Measurements from ENCODE around the gene HSDL1.

HSDL1 gene

DNA sequence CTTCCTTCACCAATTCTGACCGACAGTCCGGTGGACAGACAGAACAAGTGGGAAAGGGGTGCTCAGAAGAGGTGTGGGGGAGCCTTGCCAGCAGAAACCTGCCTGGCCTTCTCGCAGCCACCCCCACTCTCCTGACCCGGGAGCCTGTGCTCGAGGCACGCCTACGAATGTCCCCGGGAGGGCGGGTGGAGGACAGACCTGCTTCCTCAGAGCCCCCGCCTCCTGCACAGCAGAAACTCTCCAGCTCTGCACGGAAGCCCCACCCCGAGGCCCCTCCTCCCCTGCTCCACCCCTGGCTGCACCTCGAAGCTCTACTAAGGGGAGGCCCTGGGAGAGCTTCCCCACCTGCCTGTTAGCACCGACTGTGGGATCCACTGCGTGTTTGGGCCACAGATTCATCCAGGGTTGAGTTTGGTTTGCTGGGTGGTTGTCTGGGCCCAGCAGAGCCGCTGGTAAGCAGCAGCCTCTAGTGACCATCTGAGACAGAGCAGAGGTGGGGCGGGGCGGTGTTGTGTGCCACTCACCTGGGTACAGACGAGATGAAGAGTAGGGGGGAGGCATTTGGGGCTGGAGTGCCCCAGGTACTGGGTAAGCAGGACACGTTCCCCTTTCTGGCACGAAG, 35.7 kb upstream of the HSDL1 start:
- H3K36me3 Mint-ChIP-seq (ENCODE audit: low read depth), result peaks cover 16% of the 10 kb centered on the region
- H3K4me3 Mint-ChIP-seq, result no peak overlapping the region
- no peak overlapping the region for H3K27ac Mint-ChIP-seq
- peaks cover 5% of the 10 kb centered on the region for H3K4me1 Mint-ChIP-seq (ENCODE audit: low read depth)
- no peak for DNase-seq (ENCODE audit: low spot score)
- no peaks in the 10 kb centered on the region for H3K9me3 Mint-ChIP-seq
- no peaks in the 10 kb centered on the region for H3K27me3 Mint-ChIP-seq (ENCODE audit: low read depth)

DNA sequence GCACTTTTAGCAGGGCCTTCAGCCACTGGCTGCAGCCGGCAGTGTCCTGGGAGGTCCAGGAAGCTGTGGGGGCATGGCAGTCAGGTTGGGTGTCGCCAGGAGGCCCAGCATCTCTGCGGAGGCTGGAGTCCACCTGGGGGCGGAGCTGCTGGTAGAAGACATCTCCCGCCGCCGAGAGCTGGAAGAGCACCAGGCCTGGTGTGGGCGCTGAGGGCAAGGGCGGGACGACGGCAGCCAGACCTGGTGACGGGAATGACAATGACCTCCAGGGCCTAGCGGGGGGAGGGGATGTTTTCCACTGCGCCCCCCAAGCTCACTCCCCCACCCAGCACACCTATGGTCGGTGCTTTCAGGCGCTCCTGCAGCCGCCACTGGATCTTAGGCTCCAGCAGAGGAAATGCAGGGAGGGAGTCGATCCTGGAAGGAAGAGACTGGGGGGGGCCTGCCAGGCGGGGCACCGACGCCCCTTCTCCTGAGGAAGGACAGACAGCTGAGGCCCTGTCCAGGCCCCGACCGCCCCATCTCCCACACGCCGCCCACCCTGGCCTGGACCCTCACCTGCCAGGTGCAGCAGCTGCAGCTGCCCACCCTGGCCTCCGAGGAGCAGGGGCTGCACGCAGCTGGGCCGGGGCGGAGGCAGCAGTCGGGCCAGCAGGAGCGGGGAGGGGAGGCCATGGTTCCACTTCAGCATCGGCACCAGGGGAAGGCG, 34.8 kb upstream of the HSDL1 start:
- Mint-ChIP-seq H3K27ac (no peak overlapping the region), H3K9me3 (no peaks in the 10 kb centered on the region), H3K27me3 (ENCODE audit: low read depth) (no peaks in the 10 kb centered on the region), H3K36me3 (ENCODE audit: low read depth) (peaks cover 16% of the 10 kb centered on the region), H3K4me3 (no peak overlapping the region), H3K4me1 (ENCODE audit: low read depth) (peaks cover 3% of the 10 kb centered on the region)
- DNase-seq (ENCODE audit: low spot score), result no peak

DNA sequence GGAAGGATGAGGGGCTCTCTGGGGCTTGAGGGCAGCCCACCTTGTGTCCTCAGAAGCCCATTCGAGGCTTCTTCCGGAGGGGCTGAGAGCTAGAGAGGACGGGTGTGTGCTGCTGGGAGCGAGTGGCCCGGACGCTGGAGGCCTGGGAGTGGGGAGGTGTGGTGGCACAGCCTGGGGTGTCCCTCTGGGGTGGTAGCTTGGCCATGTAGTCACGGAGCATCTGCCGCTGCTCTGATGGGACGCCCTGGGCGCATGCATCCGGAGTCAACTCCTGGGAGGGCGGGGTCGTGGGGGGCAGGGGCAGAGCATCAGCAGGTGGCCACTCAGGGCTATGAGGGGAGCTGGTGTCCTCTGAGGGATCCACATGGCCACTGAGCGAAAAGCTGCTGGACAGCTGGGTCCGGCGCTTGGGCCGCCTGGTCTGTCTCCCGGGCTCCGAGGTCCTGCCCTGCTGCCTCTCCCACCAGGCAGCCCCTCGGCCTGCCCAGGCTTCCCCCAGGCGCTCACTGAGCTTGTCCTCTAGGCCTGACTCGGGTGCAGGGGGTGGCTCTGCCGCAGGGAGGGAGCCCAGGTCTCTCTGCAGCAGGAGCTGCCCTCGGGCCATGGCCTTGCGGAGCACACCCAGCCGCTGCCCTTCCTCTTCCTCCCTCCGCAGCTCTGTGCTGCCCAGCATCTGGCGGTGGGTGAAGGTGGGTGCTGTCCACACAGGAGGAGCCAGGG, 34.1 kb upstream of the HSDL1 start:
- Mint-ChIP-seq H3K4me3 (no peak overlapping the region), H3K36me3 (ENCODE audit: low read depth) (peaks cover 11% of the 10 kb centered on the region), H3K27me3 (ENCODE audit: low read depth) (no peaks in the 10 kb centered on the region), H3K27ac (no peak overlapping the region), H3K4me1 (ENCODE audit: low read depth) (peaks cover 3% of the 10 kb centered on the region), H3K9me3 (no peaks in the 10 kb centered on the region)
- no peak for DNase-seq (ENCODE audit: low spot score)

DNA sequence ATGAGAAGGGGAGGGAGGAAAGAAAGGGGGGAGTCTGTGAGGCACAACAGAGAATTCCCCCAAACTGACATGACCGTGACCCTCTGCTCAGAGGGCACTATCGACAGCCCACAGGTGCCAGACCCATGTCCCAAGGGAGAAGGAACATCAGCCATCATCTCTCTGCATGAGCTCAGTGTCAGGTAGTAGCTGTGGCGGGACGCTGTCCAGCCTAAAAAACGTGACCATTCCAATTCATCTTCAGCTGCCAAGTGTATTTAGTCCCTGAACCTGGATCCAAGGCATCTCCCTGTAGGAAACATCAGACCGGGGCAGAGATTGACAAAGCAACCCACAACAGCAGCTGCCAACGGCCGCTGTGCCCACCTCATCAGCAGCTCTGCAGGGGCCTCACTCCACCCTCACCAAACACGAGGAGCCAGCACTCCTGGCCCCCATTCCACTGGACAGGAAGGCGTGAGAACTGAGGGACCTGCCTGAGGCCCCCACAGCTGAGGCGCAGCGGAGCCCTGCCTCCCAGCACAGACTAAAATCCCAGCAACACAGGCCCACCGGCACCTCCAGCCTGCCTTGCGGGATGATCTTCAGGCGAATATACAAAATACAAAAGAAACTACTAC, 33.3 kb upstream of the HSDL1 start:
- DNase-seq (ENCODE audit: low spot score), result no peak
- Mint-ChIP-seq H3K4me1 (ENCODE audit: low read depth) (peaks cover 3% of the 10 kb centered on the region), H3K9me3 (no peaks in the 10 kb centered on the region), H3K27me3 (ENCODE audit: low read depth) (no peaks in the 10 kb centered on the region), H3K4me3 (no peak overlapping the region), H3K36me3 (ENCODE audit: low read depth) (peaks cover 11% of the 10 kb centered on the region), H3K27ac (no peak overlapping the region)

DNA sequence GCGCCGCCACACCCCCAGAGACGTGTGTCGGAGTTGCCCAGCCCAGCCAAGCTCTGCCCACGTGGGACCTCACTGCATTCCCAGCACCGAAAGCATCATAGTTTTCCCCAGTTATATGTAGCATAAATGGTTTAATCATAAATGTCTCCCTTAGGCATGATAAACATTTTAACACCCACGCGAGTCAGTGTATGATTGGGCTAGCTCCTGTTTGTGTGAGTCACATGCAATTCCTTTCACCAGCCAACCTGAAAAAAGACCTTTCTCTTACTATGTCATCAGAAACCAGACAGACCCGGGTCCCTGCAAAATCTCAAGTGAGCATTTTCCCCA, 32.7 kb upstream of the HSDL1 start:
- no peak overlapping the region for H3K27ac Mint-ChIP-seq
- H3K27me3 Mint-ChIP-seq (ENCODE audit: low read depth), result no peaks in the 10 kb centered on the region
- DNase-seq (ENCODE audit: low spot score), result peak; percentile 30
- H3K36me3 Mint-ChIP-seq (ENCODE audit: low read depth), result peaks cover 7% of the 10 kb centered on the region
- H3K4me3 Mint-ChIP-seq, result no peak overlapping the region
- H3K9me3 Mint-ChIP-seq, result no peaks in the 10 kb centered on the region
- H3K4me1 Mint-ChIP-seq (ENCODE audit: low read depth), result peaks cover 3% of the 10 kb centered on the region

DNA sequence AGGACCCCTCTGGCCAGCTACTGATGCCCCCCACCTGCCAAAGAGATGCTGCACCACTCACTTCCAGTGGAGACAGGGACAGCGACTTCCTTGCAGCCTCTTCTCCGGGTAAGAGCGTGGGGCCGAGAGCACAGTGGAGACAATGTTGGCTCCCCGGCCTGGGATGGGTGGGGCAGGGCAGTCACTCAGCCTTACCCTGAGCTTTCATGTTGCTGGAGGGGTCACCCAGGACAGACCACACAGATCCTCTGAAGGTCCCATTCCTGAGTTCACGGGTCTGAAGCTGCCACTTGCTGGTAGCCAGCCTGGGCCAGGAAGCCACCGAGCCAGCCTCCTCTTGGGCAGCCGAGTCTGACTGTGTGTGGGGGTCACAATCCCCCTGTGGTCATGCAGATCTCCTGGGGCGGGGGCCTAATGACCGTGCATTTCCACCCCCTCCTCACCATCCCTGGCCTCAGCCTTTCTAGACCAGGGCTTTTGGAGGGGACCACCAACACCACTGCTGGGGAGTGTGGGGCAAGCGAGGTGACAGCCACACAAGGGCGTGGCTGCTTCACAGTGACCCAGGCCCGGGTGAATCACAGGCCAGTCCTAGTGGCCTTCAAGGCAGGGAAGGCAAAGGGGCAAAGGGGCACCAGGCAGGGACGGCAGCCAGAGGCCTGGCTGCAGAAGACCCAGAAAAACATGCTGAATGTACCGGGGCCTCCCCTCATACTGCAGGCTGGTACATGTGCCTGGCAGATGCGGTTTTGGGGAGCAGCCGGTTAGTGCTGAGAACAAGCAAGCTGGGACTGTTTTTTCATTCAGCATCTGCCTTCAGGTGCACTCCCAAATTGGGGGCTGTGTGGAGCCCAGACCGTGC, 31.4 kb upstream of the HSDL1 start:
- Mint-ChIP-seq H3K27ac (no peak overlapping the region), H3K4me1 (ENCODE audit: low read depth) (peaks cover 3% of the 10 kb centered on the region), H3K36me3 (ENCODE audit: low read depth) (peaks cover 6% of the 10 kb centered on the region), H3K9me3 (no peaks in the 10 kb centered on the region), H3K27me3 (ENCODE audit: low read depth) (no peaks in the 10 kb centered on the region), H3K4me3 (no peak overlapping the region)
- DNase-seq (ENCODE audit: low spot score), result no peak

DNA sequence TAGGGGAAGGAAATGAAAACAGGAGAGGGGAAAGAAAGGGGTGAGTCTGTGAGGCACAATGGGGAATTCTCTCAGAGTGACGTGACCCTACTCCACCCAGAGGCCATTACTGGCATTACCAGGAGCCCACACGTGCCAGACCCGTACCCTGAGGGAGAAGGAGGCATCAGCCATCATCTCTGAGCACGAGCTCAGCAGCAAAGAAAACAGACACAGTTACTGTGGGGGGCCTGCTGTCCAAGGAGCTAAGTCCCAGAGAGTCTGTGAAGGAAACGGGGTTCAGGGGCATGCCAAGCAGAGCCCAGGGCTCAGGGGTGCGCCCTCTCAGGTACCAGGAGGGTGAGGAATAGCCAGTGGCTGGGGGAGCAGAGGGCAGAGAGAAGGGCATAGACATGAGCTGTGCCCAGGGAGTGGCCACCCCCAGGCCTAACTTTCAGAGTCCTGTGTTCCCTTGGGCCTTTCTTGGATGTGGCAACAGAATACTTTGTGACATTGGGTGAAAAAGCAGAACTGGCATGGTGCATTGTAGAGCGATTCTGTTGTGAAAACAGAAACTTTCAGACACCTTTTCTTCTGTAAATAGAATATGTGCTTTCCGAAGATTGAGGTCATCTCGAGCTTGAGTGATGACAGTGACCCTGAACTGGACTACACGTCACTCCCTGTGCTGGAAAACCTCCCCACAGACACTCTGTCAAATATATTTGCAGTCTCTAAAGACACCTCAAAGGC, 30.5 kb upstream of the HSDL1 start:
- Mint-ChIP-seq H3K27ac (no peak overlapping the region), H3K4me3 (no peak overlapping the region)

DNA sequence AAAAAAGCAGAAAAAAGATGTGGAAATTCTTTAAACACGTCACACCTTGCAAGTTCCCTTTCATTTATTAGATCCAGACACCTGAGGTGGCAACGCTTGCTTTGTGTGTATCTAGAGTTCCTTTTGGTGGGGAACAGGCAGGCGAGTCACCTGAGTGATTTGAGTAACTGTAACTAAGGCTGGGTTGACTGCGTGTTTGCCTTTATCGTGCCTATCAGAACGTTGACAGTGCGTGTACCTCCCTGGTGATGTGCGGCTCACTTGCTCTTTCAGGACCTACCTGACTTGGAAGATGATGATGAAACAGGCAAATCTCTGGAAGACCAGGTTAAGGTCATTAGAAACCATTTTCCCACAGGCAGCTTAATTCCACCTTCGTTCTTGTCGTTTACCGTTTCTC, 29.4 kb upstream of the HSDL1 start:
- H3K27ac Mint-ChIP-seq, result no peak overlapping the region
- no peak for DNase-seq (ENCODE audit: low spot score)
- H3K9me3 Mint-ChIP-seq, result no peaks in the 10 kb centered on the region
- H3K4me3 Mint-ChIP-seq, result no peak overlapping the region
- peaks cover 3% of the 10 kb centered on the region for H3K4me1 Mint-ChIP-seq (ENCODE audit: low read depth)
- H3K36me3 Mint-ChIP-seq (ENCODE audit: low read depth), result peaks cover 6% of the 10 kb centered on the region
- no peaks in the 10 kb centered on the region for H3K27me3 Mint-ChIP-seq (ENCODE audit: low read depth)

More for the DNA sequence above, 30.5 kb upstream of the HSDL1 start:
- Mint-ChIP-seq H3K27me3 (ENCODE audit: low read depth) (no peaks in the 10 kb centered on the region), H3K9me3 (no peaks in the 10 kb centered on the region), H3K36me3 (ENCODE audit: low read depth) (peaks cover 6% of the 10 kb centered on the region), H3K4me1 (ENCODE audit: low read depth) (peaks cover 3% of the 10 kb centered on the region)
- DNase-seq (ENCODE audit: low spot score), result no peak

DNA sequence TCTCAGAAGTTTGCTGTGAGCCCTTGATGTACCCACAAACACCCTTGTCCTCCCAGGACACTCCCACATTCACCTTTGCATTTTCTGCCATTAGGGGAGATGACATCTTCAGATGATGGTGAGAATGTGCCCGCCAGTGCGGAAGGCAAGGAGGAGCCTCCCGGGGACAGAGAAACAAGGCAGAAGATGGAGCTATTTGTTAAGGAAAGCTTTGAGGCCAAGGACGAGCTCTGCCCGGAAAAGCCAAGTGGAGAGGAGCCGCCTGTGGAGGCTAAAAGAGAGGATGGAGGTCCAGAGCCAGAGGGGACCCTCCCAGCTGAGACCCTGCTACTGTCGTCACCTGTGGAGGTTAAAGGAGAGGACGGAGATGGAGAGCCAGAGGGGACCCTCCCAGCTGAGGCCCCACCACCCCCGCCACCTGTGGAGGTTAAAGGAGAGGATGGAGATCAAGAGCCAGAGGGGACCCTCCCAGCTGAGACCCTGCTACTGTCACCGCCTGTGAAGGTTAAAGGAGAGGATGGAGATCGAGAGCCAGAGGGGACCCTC, 24.9 kb upstream of the HSDL1 start:
- Mint-ChIP-seq H3K4me3 (no peak overlapping the region), H3K4me1 (ENCODE audit: low read depth) (no peaks in the 10 kb centered on the region), H3K9me3 (no peaks in the 10 kb centered on the region), H3K27ac (no peak overlapping the region), H3K27me3 (ENCODE audit: low read depth) (peaks cover 16% of the 10 kb centered on the region), H3K36me3 (ENCODE audit: low read depth) (no peaks in the 10 kb centered on the region)
- no peak for DNase-seq (ENCODE audit: low spot score)

DNA sequence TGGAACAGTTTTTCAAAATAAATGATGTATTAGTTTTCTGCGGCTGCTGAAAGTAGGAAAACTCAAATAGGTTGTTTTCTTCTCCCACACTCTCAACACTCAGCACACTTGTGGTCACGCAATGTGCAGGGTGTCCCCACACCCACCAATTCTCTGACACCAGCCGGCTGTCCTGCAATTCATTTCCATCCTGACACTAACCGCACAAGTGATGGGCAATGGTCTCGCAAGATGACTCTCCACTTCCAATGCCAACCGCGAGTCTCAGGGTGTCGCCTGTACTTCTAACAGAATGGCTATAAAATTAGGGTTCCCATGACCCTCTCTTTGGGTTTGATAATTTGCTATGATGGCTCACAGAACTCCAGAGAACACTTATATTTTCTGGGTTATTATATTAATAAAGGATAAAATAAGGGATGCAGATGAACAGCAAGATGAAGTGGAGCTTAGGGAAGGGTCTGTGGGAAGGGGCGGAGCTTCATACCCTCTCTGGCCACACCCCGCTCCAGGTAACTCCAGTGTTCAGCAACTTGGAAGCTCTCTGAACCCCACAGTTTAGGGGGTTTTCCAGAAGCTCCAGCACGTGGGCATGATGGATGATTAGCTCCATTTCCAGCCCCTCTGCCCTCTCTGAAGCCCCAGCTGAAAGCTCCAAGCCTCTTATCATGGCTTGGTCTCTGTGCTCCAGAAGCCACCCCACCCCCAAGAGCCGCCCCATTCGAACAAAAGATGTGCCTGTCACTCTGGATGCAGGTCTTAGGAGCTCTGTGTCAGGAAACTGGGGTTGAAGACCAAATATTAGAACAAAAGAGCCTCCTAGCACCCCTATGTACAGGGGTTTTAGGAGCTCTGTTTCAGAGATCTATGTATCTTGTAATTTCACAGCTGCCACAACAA, 22.1 kb upstream of the HSDL1 start:
- Mint-ChIP-seq H3K27me3 (ENCODE audit: low read depth) (peaks cover 30% of the 10 kb centered on the region), H3K4me1 (ENCODE audit: low read depth) (no peaks in the 10 kb centered on the region), H3K9me3 (no peaks in the 10 kb centered on the region), H3K27ac (no peak overlapping the region), H3K4me3 (no peak overlapping the region), H3K36me3 (ENCODE audit: low read depth) (no peaks in the 10 kb centered on the region)
- peak; percentile 26 for DNase-seq (ENCODE audit: low spot score)

DNA sequence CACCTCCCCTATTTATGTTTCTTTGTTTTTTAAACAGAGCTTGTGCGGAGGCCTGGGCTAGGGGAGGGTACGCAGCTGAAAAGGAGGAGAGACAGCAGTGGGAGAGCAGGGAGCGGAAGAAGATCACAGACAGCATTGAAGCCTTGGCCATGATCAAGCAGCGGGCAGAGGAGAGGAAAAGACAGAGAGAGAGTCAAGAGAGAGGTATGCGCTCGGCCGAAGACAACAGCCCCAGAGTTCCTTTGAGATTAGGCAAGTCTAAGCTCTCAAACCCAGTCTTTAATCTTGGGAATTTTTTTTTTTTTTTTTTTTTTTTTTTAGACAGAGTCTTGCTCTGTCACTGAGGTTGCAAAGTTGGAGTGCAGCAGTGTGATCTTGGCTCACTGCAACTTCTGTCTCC, 20.8 kb upstream of the HSDL1 start:
- no peaks in the 10 kb centered on the region for H3K9me3 Mint-ChIP-seq
- H3K27me3 Mint-ChIP-seq (ENCODE audit: low read depth), result peaks cover 32% of the 10 kb centered on the region
- no peak overlapping the region for H3K4me3 Mint-ChIP-seq
- H3K27ac Mint-ChIP-seq, result no peak overlapping the region
- no peak for DNase-seq (ENCODE audit: low spot score)
- H3K4me1 Mint-ChIP-seq (ENCODE audit: low read depth), result no peaks in the 10 kb centered on the region
- H3K36me3 Mint-ChIP-seq (ENCODE audit: low read depth), result no peaks in the 10 kb centered on the region

DNA sequence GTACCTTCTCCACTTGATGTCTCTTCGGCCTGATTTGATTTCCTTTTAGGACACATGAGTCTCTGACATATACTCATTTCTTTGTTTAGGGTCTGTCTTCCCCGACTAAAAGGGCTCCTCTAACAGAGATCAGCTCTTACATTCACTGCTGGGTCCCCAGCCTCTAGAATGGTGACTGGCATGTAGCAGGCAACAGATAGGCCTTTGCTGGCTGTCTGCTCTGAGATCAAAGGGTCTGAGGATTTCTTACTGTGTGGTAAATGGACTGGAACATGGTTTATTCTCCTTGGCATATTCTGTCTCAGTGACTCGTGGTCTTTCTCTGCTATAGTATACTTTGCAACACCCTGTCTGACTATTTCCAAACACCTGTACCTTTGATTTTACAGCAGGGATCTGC, 16.8 kb upstream of the HSDL1 start:
- Mint-ChIP-seq H3K36me3 (ENCODE audit: low read depth) (no peaks in the 10 kb centered on the region), H3K4me1 (ENCODE audit: low read depth) (peaks cover 2% of the 10 kb centered on the region), H3K9me3 (no peaks in the 10 kb centered on the region), H3K27ac (no peak overlapping the region), H3K27me3 (ENCODE audit: low read depth) (peaks cover 54% of the 10 kb centered on the region), H3K4me3 (no peak overlapping the region)
- DNase-seq (ENCODE audit: low spot score), result no peak

Measured in T-helper 2 cell treated with Interferon-gamma antibody and Interleukin-4, amounts not matched to agents 5 μg/mL and 100 μg/mL, for 36 hours (primary cell).